ENCODE results near the gene ATP1B3.
"Not testable (repeated sequence)": the region's sequence is repeated elsewhere in the genome, so short reads cannot be mapped to it uniquely, and the experiment has no call there.

ATP1B3 gene

DNA sequence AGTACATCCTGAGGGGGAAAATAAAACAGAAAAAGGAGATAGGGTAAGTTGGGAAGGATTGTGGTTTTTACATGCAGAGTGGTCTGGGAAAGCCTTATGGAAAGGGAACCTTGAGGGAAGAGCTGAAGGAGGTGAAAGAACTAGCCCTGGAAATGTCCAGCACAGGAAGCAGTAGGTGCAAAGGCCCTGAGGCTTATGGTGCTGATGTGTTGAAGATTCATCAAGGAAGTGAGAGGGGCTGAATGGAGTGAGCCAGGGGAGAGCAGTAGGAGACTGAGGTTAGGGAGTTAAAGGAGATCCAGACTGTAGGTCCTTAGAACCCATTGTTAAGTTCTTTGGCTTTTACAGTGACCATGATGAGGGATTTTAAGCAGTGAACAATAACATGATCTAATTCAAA is 33.0 kb downstream of the ATP1B3 start:
- no peak for DNase-seq (ENCODE audit: low spot score)

GRCh38 chr3:141909986-141910385 is 33.5 kb downstream of the ATP1B3 start:
- DNase-seq (ENCODE audit: low spot score): not testable (repeated sequence)

DNA sequence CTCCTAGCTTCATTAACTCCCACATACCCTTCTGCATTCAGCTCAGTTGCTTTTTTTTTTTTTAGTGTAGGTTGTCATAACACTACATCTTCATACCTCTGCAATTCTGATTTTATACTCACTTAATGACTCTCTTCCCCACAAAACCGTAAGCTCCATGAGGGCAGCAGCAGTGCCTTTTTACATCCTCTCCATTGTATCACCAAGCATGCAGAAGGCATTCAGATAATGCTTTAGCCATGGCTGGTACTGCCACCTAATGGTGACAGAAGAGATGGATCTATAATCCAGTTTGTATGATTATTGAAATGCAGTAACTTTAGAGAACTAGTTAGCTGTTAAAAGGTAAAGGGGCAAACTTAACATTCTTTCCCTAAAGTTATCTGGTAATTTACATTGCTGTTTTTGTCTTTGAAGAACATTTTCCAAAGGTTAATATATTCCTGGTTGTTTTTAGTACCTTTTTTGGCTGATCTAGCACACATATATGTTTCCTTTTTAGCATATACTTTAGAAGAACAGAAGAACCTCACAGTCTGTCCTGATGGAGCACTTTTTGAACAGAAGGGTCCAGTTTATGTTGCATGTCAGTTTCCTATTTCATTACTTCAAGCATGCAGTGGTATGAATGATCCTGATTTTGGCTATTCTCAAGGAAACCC is 36.8 kb downstream of the ATP1B3 start:
- DNase-seq (ENCODE audit: low spot score): peak; percentile 68

DNA sequence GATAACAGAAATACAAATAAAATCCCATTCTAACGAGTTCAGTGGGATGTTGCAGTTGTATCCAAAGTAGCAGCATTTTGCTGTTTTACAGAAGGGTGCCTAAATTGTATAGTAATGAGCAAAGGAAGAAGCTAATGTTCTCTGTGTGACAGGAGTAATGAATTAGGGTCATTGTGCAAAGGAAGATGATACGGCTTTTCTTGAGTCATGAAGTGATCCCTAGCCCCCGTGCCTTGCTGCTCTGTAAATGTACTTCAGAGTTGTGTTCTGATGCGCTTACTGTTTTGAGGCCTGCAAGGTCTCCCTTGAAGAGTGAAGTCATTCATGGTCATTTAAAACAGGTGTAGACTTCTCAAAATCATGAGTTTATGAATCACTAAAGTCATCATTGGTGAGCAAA is 37.9 kb downstream of the ATP1B3 start:
- no peak for DNase-seq (ENCODE audit: low spot score)

- DNase-seq (ENCODE audit: low spot score): no peak
Observed at GRCh38 chr3:141915016-141915415, 38.6 kb downstream of the ATP1B3 start.

DNA sequence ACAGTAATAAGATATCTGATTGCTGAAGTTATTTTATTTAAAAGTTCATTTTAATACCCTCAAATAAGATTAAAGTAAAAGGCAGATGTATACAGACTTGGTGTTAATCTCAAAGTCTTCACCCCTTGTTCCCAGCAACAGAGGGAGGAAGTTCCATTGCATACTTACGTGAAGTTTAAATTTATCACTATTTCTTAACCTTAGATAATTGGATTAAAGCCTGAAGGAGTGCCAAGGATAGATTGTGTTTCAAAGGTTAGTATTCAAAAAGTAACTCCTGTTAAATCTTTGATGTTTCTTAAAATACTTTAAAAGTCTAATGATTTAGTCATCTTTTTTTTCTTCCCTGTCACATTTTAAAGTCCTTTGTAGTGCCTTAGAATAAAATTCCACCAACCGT is 39.3 kb downstream of the ATP1B3 start:
- DNase-seq (ENCODE audit: low spot score): no peak

GRCh38 chr3:141920701-141921100 is 44.3 kb downstream of the ATP1B3 start:
- no peak for DNase-seq (ENCODE audit: low spot score)

- DNase-seq (ENCODE audit: low spot score): no peak
Observed at GRCh38 chr3:141921316-141921715, 44.9 kb downstream of the ATP1B3 start.

- not testable (repeated sequence) for DNase-seq (ENCODE audit: low spot score)
Observed at GRCh38 chr3:141925677-141926076, 49.2 kb downstream of the ATP1B3 start.

- no peak for DNase-seq (ENCODE audit: low spot score)
Observed at GRCh38 chr3:141926929-141927328, 50.5 kb downstream of the ATP1B3 start.

DNA sequence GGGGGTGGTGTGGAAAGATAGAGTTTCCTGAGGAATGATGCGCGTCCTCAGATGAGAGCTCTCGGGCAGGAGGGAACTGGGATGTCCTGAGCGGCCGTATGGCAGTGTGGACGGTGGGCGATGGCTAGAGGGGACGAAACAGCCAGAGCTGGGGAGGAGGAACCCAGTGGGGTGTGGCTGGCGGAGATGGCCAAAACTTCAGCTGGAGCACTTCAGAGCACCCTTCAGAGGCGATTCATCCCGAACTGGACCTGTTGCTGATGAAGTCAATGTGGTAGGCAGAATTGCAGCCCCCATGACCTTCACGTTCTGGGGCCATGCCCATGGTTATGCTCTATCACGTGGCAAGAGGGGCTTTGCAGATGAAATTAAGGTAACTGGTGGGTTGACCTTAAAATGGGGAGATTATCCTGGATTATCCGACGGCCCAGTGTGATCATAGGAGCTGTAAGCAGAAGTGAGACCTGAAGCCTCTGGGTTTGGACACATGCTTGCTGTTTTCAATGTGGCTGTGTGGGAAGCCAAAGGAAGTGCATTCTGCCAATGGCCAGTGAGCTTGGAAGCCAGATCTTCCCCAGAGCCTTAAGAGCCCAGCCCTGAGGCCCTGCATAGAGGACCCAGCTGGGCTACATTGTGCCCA is 52.3 kb downstream of the ATP1B3 start:
- DNase-seq (ENCODE audit: low spot score): no peak

DNA sequence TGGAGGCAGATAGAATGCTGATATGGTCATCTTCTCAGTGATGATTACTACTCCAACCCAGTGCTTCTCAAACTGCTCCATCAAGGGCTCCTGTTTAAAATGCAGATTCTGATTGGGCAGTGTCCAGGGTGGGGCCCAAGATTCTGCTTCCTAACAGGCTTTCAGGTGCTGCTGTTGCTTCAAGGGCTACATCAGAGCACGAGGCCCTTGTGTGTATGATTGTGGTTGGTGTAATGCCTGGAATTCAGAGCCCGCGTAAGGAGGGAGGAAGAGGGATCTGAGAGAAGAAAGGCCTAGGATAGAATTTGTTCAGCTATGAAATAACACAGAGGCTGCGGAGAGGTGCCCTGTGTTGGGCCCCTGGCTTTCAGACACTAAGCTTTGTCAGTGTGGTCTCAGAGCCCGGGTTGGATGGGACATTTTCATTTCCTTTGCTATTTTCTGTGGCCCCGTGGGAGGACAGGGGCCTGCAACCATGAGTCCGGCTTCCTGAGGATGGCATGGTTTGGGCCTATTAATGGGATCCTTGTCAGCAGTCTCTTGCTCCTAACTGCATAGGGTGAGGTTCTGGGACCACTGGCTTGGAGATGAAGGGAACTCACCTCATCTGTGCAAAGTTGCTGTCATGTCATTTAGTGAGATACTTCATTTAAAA is 53.0 kb downstream of the ATP1B3 start:
- DNase-seq (ENCODE audit: low spot score): no peak

DNA sequence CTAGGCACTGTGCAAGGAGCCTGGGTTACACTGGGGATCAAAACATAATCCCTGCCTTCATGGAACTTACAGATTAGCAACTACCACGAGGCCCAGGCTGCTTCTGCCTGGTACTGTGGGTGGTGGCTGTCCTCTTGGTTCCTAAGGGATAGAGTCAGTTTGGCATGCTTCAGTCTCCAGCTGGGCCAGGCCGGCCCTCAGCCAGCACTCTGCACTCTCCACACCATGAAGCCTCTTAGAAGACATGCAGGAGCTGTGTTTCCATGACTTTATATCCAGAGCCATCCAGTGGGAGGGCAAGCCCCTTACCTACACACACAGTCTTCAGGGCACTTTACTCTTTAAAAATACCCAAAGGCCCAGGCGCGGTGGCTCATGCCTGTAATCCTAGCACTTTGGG is 54.4 kb downstream of the ATP1B3 start:
- DNase-seq (ENCODE audit: low spot score): no peak

DNA sequence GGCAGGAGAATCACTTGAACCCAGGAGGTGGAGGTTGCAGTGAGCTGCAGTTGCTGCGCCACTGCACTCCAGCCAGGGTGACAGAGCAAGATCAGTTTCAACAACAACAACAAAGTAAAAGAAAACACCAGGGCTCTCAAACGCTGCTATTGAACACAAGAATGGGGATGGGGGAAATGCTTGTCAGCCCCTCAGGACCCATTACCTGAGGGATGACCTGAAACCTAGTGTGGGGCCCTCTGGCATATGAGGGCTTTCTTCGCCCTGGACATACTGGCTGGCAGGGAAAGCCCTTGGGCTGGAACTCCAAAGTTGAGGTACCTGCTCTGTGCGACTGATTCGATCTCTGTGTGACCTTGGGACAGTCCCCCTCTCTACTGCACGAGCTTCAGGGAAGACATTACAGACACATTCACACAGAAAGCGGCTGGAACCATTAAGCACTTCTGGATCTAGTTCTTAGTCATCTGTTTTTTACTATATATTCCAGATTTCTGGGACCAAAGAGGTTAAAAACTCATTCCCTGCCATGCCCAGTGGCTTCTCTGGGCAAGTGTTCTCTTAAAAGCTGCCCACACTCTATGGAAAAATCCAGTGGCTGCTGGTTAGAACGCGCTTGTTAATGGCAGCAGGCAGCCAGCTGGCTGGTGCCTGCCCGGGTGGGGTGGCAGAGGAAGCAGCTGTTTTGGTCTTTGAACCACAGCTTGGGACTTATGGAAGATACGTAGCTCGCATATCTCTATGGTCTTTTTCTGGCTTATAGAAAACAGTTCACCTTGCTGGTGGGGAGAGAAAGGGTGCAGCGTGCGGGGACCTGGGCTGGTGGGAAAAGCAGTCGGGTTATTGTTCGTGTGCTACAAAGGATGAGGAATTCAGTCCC is 57.2 kb downstream of the ATP1B3 start:
- no peak for DNase-seq (ENCODE audit: low spot score)

DNA sequence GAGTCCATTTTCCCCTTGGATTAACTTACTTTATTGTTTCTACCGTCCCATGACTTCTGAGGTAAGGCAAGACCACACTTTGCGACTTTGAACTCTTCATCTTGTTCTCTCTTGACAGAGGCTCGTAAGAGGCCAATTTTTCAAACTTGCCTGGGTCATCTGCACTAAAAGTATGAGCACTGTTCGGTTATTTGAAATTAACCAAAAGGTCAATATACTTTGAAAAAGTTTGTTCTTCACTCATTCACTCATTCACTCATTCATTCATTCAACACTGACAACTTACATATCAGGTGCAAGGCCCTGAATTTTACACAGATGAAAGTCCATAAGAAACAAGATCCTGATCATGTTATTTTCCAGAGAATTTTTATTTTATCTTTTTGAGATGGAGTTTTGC is 57.9 kb downstream of the ATP1B3 start:
- DNase-seq (ENCODE audit: low spot score): no peak

DNA sequence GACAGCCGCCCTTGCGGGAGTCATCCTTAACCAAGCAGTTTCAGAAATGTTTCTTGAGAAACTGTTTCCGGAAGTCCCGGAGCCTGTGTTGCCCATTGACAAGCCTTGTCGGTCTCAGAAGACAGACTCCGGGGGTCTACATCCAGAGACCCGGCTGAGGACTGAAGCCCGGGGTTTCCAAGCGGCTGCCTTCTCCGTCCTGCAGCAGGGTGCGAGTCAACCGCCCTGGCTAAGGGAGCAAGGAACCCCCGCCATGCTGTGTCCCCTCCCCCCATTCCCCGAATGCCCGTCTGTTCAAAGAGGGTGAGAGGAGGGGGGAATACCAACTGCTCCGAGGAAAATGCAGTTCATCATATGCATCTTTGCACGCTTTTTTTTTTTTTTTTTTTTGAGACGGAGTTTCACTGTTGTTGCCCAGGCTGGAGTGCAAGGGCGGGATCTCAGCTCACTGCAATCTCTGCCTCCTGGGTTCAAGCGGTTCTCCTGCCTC is 61.6 kb downstream of the ATP1B3 start:
- DNase-seq (ENCODE audit: low spot score): no peak

DNA sequence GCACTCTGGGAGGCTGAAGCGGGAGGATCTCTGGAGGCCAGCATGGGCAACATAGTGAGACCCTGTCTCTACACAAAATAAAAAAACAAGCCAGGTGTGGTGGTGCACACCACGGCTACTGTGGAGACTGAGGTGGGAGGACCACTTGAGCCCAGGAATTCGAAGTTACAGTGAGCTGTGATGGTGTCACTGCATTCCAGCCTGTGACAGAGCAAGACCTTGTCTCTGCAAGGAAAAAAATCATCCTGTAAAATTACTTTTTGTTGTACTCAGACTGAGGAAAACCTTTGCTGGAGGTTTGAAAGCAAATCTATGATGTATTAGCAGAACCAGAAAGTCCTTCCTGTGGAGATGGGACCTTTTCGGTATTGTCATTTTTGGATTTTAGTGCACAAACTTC is 63.3 kb downstream of the ATP1B3 start:
- DNase-seq (ENCODE audit: low spot score): no peak

DNA sequence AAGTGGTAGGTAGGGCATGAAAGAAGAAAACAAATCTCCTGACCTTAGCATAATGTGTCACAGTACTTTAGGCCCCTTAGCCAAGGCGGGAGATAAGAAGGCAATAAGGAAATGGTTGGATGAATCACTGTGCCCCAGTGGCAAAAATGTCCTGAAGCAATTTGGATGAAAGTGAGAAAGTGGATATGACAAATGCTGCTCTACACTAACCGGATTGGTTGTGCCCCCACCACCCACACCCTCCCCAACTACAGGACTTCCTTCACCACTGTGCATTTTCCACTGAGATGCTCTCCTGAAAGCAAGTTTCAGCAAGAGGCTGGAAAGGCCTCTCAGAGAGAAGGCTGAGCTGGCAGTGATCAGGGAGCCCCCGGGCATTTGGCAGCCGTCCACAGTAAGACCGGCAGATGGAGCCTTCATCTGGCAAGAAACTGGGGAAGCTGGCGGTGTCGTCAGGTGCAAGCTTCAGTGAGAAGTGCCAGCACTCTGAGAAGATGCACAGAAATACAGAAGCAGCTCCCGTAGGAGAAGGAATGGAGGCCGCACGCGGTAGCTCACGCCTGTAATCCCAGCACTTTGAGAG is 63.8 kb downstream of the ATP1B3 start:
- peak; percentile 60 for DNase-seq (ENCODE audit: low spot score)

DNA sequence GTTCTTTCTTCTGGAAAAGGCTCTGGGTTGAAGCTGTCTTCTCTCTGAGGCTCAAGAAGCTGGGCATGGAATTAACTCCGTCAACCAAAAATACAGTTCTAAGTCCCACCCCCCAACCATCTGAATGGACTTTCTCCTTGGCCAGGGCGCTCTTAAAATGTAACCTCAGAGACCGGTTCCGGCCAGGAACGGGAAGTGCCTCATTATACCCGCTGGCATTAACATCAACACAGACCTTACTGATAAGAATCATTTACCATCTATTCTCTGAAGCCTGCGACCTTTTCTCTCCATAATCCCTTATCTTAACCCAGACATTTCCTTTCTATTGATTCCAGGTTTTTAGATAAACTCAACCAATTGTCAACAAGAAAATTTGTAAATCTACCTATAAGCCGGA is 64.7 kb downstream of the ATP1B3 start:
- DNase-seq (ENCODE audit: low spot score): no peak

DNA sequence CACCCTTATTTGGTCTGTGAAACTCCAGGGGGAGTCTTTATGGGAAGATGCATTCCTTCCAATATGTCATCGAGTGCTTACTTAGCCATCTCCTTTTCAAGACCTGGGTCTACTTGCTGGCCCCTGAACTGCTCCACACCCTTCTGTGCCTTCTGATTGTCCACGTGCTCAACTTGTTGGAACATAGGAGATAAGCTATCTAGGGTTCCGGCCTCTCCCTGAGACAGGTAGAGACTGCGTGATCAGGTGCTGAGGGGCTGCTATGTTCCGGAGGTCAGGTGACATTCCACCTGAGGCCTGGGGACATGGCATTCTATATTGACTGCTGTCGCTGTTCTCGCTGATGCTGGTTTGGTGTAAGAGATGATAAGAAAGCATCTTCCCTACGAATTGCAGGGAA is 65.6 kb downstream of the ATP1B3 start:
- DNase-seq (ENCODE audit: low spot score): no peak

GRCh38 chr3:141945726-141946485 is 69.5 kb downstream of the ATP1B3 start:
- DNase-seq (ENCODE audit: low spot score): no peak
